Mesenchymal stem cell (in vitro differentiated cells and primary cell): Measurements from ENCODE around the gene SCNN1A.

Experiments used
- DNase-seq: peaks from one replicate; pipeline ENCODE4 v3.0.0-alpha.2; 2013
- H2AFZ ChIP-seq: one replicate; pipeline ENCODE4 v1.6.1; 2013; ENCODE audit warnings: low read depth, mild to moderate bottlenecking, control low read depth, inconsistent platforms, low read length, moderate library complexity
- H2AK5ac ChIP-seq: 2 replicates; pipeline ENCODE4 v1.6.1; 2013; ENCODE audit warnings: low read length, moderate library complexity, mild to moderate bottlenecking, inconsistent platforms; ENCODE audit not compliant: severe bottlenecking
- H2BK120ac ChIP-seq: one replicate; pipeline ENCODE4 v1.6.1; 2013; ENCODE audit warnings: low read depth, mild to moderate bottlenecking, inconsistent platforms, low read length, moderate library complexity
- H2BK12ac ChIP-seq, 2 experiments: one replicate each; pipeline ENCODE4 v1.6.1; 2013; ENCODE audit warnings: inconsistent platforms in 2 of 2, low read length in 2 of 2, mild to moderate bottlenecking in 2 of 2, moderate library complexity in 2 of 2, control low read depth in 1 of 2
- H2BK15ac ChIP-seq: one replicate; pipeline ENCODE4 v1.6.1; 2013; ENCODE audit warnings: mild to moderate bottlenecking, low read depth, inconsistent platforms; ENCODE audit not compliant: poor library complexity, severe bottlenecking
- H2BK5ac ChIP-seq: 2 replicates; pipeline ENCODE4 v1.6.1; 2013; ENCODE audit warnings: low read depth, mild to moderate bottlenecking, low read length, control low read depth, inconsistent platforms; ENCODE audit not compliant: poor library complexity, severe bottlenecking
- H3K14ac ChIP-seq, 2 experiments: one replicate each; pipeline ENCODE4 v1.6.1; 2013; ENCODE audit warnings: inconsistent platforms in 2 of 2, low read length in 2 of 2, control low read depth in 1 of 2, mild to moderate bottlenecking in 1 of 2, moderate library complexity in 1 of 2
- H3K18ac ChIP-seq, 2 experiments: one replicate each; pipeline ENCODE4 v1.6.1; 2013; ENCODE audit warnings: inconsistent platforms in 2 of 2, low read length in 2 of 2, control low read depth in 1 of 2, low read depth in 1 of 2, mild to moderate bottlenecking in 1 of 2
- H3K23ac ChIP-seq, 2 experiments: one replicate each; pipeline ENCODE4 v1.6.1; 2013; ENCODE audit warnings: inconsistent platforms in 2 of 2, low read length in 2 of 2, mild to moderate bottlenecking in 2 of 2, moderate library complexity in 2 of 2, control low read depth in 1 of 2
- H3K27ac ChIP-seq: 2 replicates; pipeline ENCODE4 v1.5.1; 2013; ENCODE audit warnings: mild to moderate bottlenecking, moderate library complexity, low read length, control low read depth, inconsistent platforms; ENCODE audit not compliant: poor library complexity, severe bottlenecking
- H3K27me3 ChIP-seq, 2 experiments: 2 replicates each; pipeline versions ENCODE4 v1.6.1 to v1.7.0; 2013; ENCODE audit warnings: low read length in 2 of 2, mild to moderate bottlenecking in 2 of 2, moderate library complexity in 2 of 2, control low read depth in 1 of 2, inconsistent platforms in 1 of 2; ENCODE audit not compliant: control insufficient read depth in 1 of 2, insufficient read depth in 1 of 2
- H3K36me3 ChIP-seq, 2 experiments: 2 replicates each; pipeline versions ENCODE4 v1.6.1 to v1.7.0; 2013; ENCODE audit warnings: low read length in 2 of 2, control low read depth in 1 of 2, inconsistent platforms in 1 of 2, low read depth in 1 of 2, mild to moderate bottlenecking in 1 of 2; ENCODE audit not compliant: insufficient read depth in 2 of 2, control insufficient read depth in 1 of 2
- H3K4ac ChIP-seq, 2 experiments: one replicate each; pipeline ENCODE4 v1.6.1; 2013; ENCODE audit warnings: inconsistent platforms in 2 of 2, low read length in 2 of 2, mild to moderate bottlenecking in 2 of 2, moderate library complexity in 2 of 2, control low read depth in 1 of 2, low read depth in 1 of 2
- H3K4me1 ChIP-seq: 2 replicates; pipeline ENCODE4 v1.6.1; 2013; ENCODE audit warnings: low read depth, low read length, control low read depth; ENCODE audit not compliant: control insufficient read depth, insufficient read depth
- H3K4me2 ChIP-seq: 2 replicates; pipeline ENCODE4 v1.6.1; 2013; ENCODE audit warnings: low read length, mild to moderate bottlenecking, inconsistent platforms; ENCODE audit not compliant: poor library complexity, severe bottlenecking
- H3K4me3 ChIP-seq, 2 experiments: 2 replicates each; pipeline versions ENCODE4 v1.5.1 to v1.7.0; 2013; ENCODE audit warnings: low read length in 2 of 2, mild to moderate bottlenecking in 2 of 2, control low read depth in 1 of 2, low read depth in 1 of 2; ENCODE audit not compliant: insufficient read depth in 1 of 2
- H3K79me1 ChIP-seq: replicated peaks from 2 replicates; pipeline ENCODE4 v1.6.1; 2013; ENCODE audit warnings: mild to moderate bottlenecking, control low read depth, low read length, inconsistent platforms; ENCODE audit not compliant: poor library complexity, severe bottlenecking
- H3K9ac ChIP-seq: 2 replicates; pipeline ENCODE4 v1.7.0; 2013; ENCODE audit warnings: mild to moderate bottlenecking, low read length, moderate library complexity
- H3K9me3 ChIP-seq: 2 replicates; pipeline ENCODE4 v1.7.0; 2013; ENCODE audit warnings: mild to moderate bottlenecking, low read length; ENCODE audit not compliant: control insufficient read depth
- H4K8ac ChIP-seq: one replicate; pipeline ENCODE4 v1.6.1; 2013; ENCODE audit warnings: inconsistent platforms, mild to moderate bottlenecking, low read length, moderate library complexity
- H4K91ac ChIP-seq: one replicate; pipeline ENCODE4 v1.6.1; 2013; ENCODE audit warnings: mild to moderate bottlenecking, low read length, inconsistent platforms
- WGBS: methylation state at CpG from one replicate; pipeline ENCODE4 v1.1.7; 2013; ENCODE audit warnings: mixed read lengths; 5-methylcytosine and 5-hydroxymethylcytosine counted together

Gene SCNN1A

DNA sequence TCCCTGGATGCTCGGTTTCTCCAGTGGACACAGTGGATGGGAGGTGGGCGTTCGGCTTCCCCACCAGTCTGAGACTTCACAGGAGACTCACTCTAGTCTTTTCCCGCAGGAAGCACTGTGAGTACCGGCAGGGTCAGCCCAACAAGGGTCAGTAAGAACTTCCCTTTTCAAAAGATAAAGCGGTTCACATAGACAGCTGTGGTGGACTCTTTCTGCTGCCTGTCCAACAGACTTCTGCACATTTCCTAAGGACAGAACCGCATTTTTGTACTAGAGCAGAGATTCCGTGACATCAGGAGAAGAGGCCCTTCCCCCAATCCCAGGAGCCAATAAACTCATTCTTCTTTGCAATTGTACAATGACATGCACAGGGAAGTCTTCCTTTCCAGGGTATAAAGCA lies 19.0 kb upstream of the SCNN1A start:
- no peaks in the 10 kb centered on the region for H3K79me1 ChIP-seq
- no peak overlapping the region for H3K23ac ChIP-seq
- DNase-seq: no peak
- H3K4me1 ChIP-seq: no peaks in the 10 kb centered on the region
- H2AK5ac ChIP-seq: no peak overlapping the region
- 98% methylated on average over 8 of the region's 8 CpGs for WGBS
- no peak overlapping the region for H3K18ac ChIP-seq
- H3K9ac ChIP-seq: no peak overlapping the region
- no peak overlapping the region for H3K14ac ChIP-seq
- no peak overlapping the region for H3K4me3 ChIP-seq
- H3K4me2 ChIP-seq: no peak overlapping the region
- no peak overlapping the region for H4K8ac ChIP-seq
- H2BK120ac ChIP-seq: no peak overlapping the region
- H3K27ac ChIP-seq: no peak overlapping the region
- no peaks in the 10 kb centered on the region for H3K9me3 ChIP-seq
- H2BK5ac ChIP-seq: no peak overlapping the region
- H2BK12ac ChIP-seq: no peak overlapping the region
- no peak overlapping the region for H2AFZ ChIP-seq
- H3K4ac ChIP-seq: no peak overlapping the region
- H3K27me3 ChIP-seq: no peaks in the 10 kb centered on the region
- H2BK15ac ChIP-seq: peak overlapping the region; percentile 48
- H3K36me3 ChIP-seq: peaks cover 0 to 76% of the 10 kb centered on the region in 2 experiments
- peak overlapping the region; percentile 46 for H4K91ac ChIP-seq

DNA sequence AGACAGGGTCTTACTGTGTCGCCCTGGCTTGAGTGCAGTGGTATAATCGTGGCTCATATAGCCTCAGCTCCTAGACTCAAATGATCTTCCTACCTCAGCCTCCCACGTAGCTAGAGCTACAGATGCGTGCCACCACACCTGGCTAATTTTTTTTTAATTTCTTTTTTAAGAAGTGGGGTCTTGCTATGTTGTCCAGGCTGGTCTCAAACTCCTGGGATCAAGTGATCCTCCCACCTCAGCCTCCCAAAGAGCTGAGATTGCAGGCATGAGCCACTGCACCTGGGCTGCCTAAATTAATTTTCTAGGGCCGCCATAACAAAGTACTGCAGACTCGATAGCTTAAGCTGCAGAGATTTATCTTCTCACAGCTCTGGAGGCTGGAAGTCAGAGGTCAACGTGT lies 17.7 kb upstream of the SCNN1A start:
- H2BK12ac ChIP-seq: no peak overlapping the region
- H3K9ac ChIP-seq: no peak overlapping the region
- no peak overlapping the region for H3K23ac ChIP-seq
- 98% methylated on average over 6 of the region's 7 CpGs for WGBS
- no peak overlapping the region for H2BK15ac ChIP-seq
- H3K27me3 ChIP-seq: no peaks in the 10 kb centered on the region
- no peak overlapping the region for H2AK5ac ChIP-seq
- no peak overlapping the region for H2BK5ac ChIP-seq
- DNase-seq: no peak
- peaks cover 0 to 85% of the 10 kb centered on the region in 2 experiments for H3K36me3 ChIP-seq
- H3K4me2 ChIP-seq: no peak overlapping the region
- no peaks in the 10 kb centered on the region for H3K4me1 ChIP-seq
- H4K91ac ChIP-seq: no peak overlapping the region
- H2AFZ ChIP-seq: no peak overlapping the region
- no peak overlapping the region for H4K8ac ChIP-seq
- H3K14ac ChIP-seq: no peak overlapping the region
- no peak overlapping the region for H3K18ac ChIP-seq
- H3K4ac ChIP-seq: no peak overlapping the region
- no peaks in the 10 kb centered on the region for H3K79me1 ChIP-seq
- no peaks in the 10 kb centered on the region for H3K9me3 ChIP-seq
- H2BK120ac ChIP-seq: no peak overlapping the region
- no peak overlapping the region for H3K4me3 ChIP-seq
- no peak overlapping the region for H3K27ac ChIP-seq

DNA sequence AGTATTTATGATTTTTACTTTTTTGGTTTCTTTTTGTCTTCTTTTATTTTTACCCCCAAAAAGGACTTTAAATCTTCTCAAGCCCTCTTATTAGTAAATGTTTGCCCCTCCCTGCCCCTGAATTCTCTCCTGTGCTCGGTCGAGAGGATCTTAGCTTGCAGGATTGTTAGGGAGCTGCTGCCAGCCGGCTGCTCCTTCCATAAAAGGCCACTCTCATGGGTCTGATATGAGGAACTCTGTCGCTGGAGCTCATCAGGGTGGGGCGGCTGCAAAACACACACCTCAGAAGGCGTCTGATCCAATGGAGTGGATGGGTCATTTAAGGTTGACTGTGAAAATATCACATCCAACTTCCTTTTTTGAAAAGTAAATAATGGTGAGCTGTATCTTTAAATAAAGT lies 17.1 kb upstream of the SCNN1A start:
- H3K4ac ChIP-seq: no peak overlapping the region
- no peak overlapping the region for H2AK5ac ChIP-seq
- H3K4me1 ChIP-seq: peaks cover 1% of the 10 kb centered on the region
- no peak overlapping the region for H3K4me3 ChIP-seq
- peak overlapping the region; percentile 9 for H3K9ac ChIP-seq
- peaks cover 0 to 86% of the 10 kb centered on the region in 2 experiments for H3K36me3 ChIP-seq
- DNase-seq: no peak
- no peak overlapping the region for H3K27ac ChIP-seq
- no peak overlapping the region for H2BK15ac ChIP-seq
- H2BK120ac ChIP-seq: no peak overlapping the region
- H3K23ac ChIP-seq: no peak overlapping the region
- H3K9me3 ChIP-seq: no peaks in the 10 kb centered on the region
- no peak overlapping the region for H3K14ac ChIP-seq
- no peaks in the 10 kb centered on the region for H3K79me1 ChIP-seq
- H2BK5ac ChIP-seq: no peak overlapping the region
- no peak overlapping the region for H3K4me2 ChIP-seq
- H3K27me3 ChIP-seq: no peaks in the 10 kb centered on the region
- no peak overlapping the region for H4K8ac ChIP-seq
- no peak overlapping the region for H4K91ac ChIP-seq
- H2BK12ac ChIP-seq: no peak overlapping the region
- 77% methylated on average over 6 of the region's 6 CpGs for WGBS
- no peak overlapping the region for H2AFZ ChIP-seq
- peak overlapping the region in 1 of 2 experiments; percentile 50 for H3K18ac ChIP-seq

DNA sequence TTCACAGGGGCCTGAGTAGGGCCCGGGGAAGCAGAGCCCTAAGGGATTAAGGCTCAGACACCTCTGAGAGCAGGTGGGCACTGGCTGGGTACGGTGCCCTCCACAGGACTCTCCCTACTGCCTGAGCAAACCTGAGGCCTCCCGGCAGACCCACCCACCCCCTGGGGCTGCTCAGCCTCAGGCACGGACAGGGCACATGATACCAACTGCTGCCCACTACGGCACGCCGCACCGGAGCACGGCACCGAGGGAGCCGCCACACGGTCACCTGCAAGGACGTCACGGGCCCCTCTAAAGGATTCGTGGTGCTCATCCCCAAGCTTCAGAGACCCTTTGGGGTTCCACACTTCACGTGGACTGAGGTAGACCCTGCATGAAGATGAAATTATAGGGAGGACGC lies 15.7 kb upstream of the SCNN1A start:
- Histone ChIP-seq H3K27ac (no peak overlapping the region), H2AFZ (no peak overlapping the region), H3K18ac (no peak overlapping the region), H4K8ac (no peak overlapping the region), H3K79me1 (no peaks in the 10 kb centered on the region), H3K4me3 (no peak overlapping the region), H2BK15ac (no peak overlapping the region), H3K4me2 (no peak overlapping the region), H2BK5ac (no peak overlapping the region), H2AK5ac (no peak overlapping the region), H3K4me1 (peaks cover 3% of the 10 kb centered on the region), H3K9me3 (no peaks in the 10 kb centered on the region), H3K9ac (no peak overlapping the region), H2BK12ac (no peak overlapping the region), H3K14ac (no peak overlapping the region), H3K36me3 (peaks cover 0 to 94% of the 10 kb centered on the region in 2 experiments), H2BK120ac (no peak overlapping the region), H3K23ac (no peak overlapping the region), H4K91ac (no peak overlapping the region), H3K27me3 (no peaks in the 10 kb centered on the region), H3K4ac (no peak overlapping the region)
- WGBS: 95% methylated on average over 17 of the region's 17 CpGs
- no peak for DNase-seq
